GM12878 (cell line): ENCODE results near the gene ADISSP.

Experiments
- CTCF ChIP-seq, 3 experiments: IDR thresholded peaks in 2 of 3; conservative IDR thresholded peaks in 1 of 3; 2 replicates each; pipeline ENCODE4 v1.5.1; 2011; ENCODE audit warnings: low read depth in 3 of 3, low read length in 3 of 3, mild to moderate bottlenecking in 3 of 3, control low read depth in 2 of 3, moderate library complexity in 2 of 3, inconsistent platforms in 1 of 3, mixed read lengths in 1 of 3; ENCODE audit not compliant: control insufficient read depth in 2 of 3, insufficient read depth in 1 of 3; ENCODE audit errors: extremely low read depth in 1 of 3
- DPF2 ChIP-seq: fragments of 450-650 bp; IDR thresholded peaks from 2 replicates; pipeline ENCODE4 v1.6.1; 2017; ENCODE audit warnings: mild to moderate bottlenecking
- EGR1 ChIP-seq, 2 experiments: IDR thresholded peaks; 1 replicate in 1 of 2; 2 replicates in 1 of 2; pipeline ENCODE4 v1.6.1; 2011 to 2012; ENCODE audit warnings: low read depth in 2 of 2, low read length in 2 of 2, borderline replicate concordance in 1 of 2, mild to moderate bottlenecking in 1 of 2, moderate library complexity in 1 of 2
- EZH2 ChIP-seq: IDR thresholded peaks from 2 replicates; pipeline ENCODE4 v1.6.1; 2012; ENCODE audit warnings: low read depth, mild to moderate bottlenecking, control low read depth, inconsistent platforms, low read length, borderline replicate concordance; ENCODE audit not compliant: control insufficient read depth
- GABPA ChIP-seq: IDR thresholded peaks from 2 replicates; pipeline ENCODE4 v1.6.1; 2014; ENCODE audit warnings: antibody characterized with exemption, low read depth, mild to moderate bottlenecking, inconsistent platforms
- IRF5 ChIP-seq: fragments of 450-650 bp; IDR thresholded peaks from 2 replicates; pipeline ENCODE4 v1.6.1; 2017; ENCODE audit warnings: borderline replicate concordance
- NFYB ChIP-seq: IDR thresholded peaks from 2 replicates; pipeline ENCODE4 v1.6.1; 2011; ENCODE audit warnings: low read depth, mild to moderate bottlenecking, low read length, improper control_type of control experiment, moderate library complexity; ENCODE audit not compliant: insufficient read depth
- SRF ChIP-seq, 2 experiments: IDR thresholded peaks; 2 replicates each; pipeline ENCODE4 v1.6.1; 2011; ENCODE audit warnings: low read depth in 2 of 2, low read length in 2 of 2, mild to moderate bottlenecking in 1 of 2, moderate library complexity in 1 of 2
- SUZ12 ChIP-seq: fragments of 200-600 bp; sonication (generic); IDR thresholded peaks from one replicate; pipeline ENCODE4 v1.6.1; 2018; ENCODE audit warnings: antibody characterized with exemption, mild to moderate bottlenecking; ENCODE audit not compliant: unreplicated experiment
- TCF12 ChIP-seq: IDR thresholded peaks from 2 replicates; pipeline ENCODE4 v1.6.1; 2011; ENCODE audit warnings: low read depth, mild to moderate bottlenecking, low read length

- TF ChIP-seq EZH2 (no peak), IRF5 (no peak), SRF (IDR thresholded peaks at IDR 0.05; ENCODE audit: low read depth in 2 of 2, low read length in 2 of 2) (no peak), GABPA (no peak), TCF12 (no peak), CTCF (IDR thresholded peaks at IDR 0.05 in 2 of 3, conservative IDR thresholded peaks at IDR 0.05 in 1 of 3; ENCODE audit: control insufficient read depth in 2 of 3, extremely low read depth in 1 of 3, insufficient read depth in 1 of 3, low read depth in 3 of 3, low read length in 3 of 3) (no peak), SUZ12 (no peak), NFYB (no peak), EGR1 (IDR thresholded peaks at IDR 0.05; ENCODE audit: borderline replicate concordance in 1 of 2, low read depth in 2 of 2, low read length in 2 of 2) (no peak), DPF2 (no peak)
These were observed 31.8 kb downstream of the ADISSP start for GRCh38 chr20:3735768-3736167.
